Measurements from ENCODE around the gene MT1B.
"Not testable (repeated sequence)": the region's sequence is repeated elsewhere in the genome, so short reads cannot be mapped to it uniquely, and the experiment has no call there.

MT1B gene

DNA sequence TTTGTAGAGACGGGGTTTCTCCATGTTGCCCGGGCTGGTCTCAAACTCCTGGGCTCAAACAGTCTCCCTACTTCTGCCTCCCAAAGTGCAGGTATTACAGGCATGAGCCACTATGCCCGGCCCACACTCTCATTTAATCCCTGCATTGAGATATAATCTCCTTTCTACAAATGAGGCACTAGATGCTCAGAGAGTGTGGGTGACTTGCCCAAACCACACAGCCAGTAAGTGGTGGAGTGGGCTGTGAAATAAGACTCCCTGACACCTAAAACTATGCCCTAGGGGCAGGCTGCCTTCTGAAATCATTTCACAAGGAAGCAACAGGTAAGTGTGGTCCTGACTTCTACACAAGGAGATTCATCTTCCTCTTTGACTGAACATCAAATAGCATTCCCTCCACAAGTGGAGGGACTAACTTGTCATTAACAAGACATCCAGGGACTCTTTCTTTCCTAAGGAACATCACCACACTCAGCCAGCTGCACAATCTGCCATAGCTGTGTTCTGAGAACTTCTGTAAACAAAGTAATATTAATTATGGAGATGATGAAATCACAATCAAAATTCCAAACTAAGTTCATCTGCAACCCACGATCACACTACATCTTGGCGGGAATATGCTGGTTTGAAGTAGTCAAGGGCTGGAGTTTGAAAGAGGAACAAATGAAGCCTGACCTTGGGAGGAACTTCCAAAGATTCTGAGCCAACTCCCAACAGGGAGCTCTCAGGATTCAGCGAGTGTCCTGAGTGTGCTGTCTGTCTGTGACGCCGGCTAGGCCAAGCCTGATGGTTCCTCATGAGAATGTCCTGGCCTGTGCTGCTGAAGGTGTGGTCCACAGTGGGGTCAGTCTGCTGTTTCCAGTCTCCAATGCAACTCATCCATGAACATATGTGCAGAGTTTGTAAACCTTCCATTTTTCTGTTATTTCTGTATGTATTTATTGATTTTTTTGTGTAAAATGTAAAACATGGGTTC is 13.9 kb downstream of the MT1B start:
- not testable (repeated sequence) for H3K4me3 ChIP-seq (ENCODE audit: low read depth, low read length)

DNA sequence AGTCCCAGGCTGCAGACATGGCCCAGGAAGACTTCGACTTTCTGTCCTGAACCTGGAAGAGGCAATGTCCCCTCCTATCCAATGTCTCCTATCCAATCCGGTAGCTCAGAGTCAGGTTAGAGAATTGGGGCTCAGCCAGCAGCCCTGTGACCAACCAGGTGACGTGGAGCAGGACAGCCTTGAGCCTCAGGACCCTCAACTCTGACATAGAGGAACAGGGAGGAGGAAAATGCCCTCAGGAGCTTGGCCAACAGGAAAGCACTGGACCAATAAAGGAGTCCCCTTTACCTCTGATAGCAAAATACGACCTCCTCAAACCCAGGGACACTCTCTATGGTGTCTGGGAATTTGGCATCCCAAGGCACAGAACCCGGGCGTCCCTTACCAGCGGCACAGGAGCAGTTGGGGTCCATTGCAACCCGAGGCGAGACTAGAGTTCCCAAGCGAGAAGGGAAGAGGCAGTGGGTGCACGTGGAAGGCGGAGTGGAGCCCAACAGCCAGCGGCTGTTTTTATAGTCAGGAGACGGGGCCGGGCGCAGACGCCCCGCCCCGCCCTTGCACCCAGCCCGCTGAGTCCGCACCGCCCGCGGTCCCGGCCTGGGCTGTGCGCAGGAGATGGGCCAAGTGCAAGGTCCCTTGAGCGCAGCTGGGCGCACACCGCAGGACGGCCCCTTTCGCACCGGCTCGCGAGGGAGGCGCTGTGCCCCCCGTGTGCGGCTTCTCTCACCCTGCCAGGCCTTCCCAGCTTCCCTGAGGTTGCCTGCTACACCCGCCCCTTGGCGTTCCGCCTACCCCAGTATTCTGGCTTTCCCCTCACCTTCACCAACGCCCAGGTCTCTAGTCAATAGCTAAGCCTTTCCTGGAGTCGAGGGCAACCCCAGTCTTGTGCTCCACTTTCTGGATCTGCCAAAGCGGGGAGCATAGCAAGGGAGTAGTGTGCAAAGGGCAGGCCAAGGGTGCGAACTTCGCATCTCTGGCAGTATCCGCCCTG is 16.2 kb downstream of the MT1B start, which contains the start of gene MT1G:
MT1G (minus strand) TSS at position 485 of the 991 bp plus-strand sequence; CDS start at position 413, 72 bp downstream.
- H3K4me3 ChIP-seq (ENCODE audit: low read depth, low read length), result peak within 1 kb of the TSS; percentile 35

DNA sequence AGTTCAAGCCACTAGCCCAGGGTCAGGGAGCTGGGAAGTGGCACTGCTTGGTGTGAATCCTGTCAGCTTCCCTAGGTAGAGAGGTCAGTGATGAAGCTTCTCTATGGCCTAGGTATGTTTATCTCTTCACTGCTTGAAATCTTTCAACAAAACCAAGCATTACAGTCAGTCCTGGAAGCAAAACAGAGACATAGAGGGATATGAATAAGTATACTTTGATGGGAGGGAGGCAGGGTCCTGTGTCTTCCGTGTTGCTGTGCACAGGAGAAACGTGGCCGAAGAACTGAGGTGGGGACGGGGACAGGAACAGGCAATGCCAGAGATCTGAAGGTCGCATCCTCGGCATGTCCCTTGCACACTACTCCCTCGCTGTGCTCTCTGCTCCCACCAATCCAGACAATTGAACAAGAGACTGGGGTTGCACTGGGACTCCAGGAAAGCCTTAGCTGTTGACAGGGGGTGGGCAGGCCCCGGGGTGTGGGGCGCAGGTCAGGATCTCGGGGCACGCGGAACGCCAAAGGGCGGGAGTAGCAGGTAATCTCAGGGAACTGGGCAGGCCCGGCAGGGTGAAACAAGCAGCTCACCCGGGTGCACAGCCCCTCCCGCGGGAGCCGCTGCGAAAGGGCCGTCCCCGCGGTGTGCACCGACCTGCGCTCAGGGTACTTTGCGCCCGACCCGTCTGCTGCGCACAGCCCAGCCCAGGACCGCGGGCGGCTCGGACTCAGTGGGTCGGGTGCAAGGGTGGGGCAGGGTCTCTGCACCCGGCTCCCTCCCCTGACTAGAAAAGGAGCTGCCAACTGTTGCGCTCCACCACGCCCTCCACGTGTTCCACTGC is 17.5 kb downstream of the MT1B start, which contains the start of gene MT1H:
MT1H (plus strand) TSS at position 810 of the 835 bp plus-strand sequence. CDS start 71 bp downstream, outside the sequence.
- no peak within 1 kb of the TSS for H3K4me3 ChIP-seq (ENCODE audit: low read depth, low read length)

DNA sequence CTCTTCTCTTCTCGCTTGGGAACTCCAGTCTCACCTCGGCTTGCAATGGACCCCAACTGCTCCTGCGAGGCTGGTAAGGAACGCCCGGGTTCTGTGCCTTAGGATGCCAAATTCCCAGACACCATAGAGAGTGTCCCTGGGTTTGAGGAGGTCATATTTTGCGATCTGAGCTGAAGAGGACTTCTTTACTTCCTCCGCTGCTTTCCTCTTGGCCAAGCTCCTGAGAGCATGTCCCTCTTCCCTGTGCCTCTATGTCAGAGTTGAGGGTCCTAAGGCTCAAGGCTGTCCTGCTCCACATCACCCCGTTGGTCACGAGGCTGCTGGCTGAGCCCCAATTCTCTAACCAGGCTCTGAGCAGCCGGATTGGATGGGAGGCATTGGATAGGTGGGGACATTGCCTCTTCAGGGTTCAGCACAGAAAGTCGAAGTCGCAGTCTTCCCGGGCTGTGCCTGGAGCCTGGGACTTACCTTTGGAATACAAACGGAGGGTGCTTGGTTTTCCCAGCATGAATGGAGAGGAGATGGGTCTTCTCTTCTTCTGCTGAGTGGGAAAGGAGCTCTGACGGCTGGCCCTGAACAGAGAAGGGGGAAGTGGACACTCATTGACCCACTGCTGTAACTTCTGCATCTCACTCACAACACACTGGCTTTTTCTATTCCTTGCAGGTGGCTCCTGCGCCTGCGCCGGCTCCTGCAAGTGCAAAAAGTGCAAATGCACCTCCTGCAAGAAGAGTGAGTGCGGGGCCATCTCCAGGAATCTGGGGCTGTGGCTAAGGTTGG is 18.3 kb downstream of the MT1B start:
- H3K4me3 ChIP-seq (ENCODE audit: low read depth, low read length), result no peak overlapping the region

DNA sequence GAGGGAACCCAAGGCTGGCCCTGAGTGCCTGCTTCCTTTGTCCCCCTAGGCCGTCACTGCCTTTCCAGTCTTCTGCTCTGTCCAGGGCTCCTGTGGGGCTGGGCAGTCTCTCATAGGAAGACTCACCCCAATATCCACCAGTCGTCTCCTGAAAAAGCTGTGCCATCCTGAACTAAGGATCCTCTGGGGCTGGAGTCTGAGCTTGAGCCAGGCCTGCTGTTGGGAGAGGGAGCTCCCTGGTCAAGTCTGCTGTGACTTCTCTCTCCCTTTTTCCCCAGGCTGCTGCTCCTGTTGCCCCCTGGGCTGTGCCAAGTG is 18.9 kb downstream of the MT1B start:
- H3K4me3 ChIP-seq (ENCODE audit: low read depth, low read length), result no peak overlapping the region

DNA sequence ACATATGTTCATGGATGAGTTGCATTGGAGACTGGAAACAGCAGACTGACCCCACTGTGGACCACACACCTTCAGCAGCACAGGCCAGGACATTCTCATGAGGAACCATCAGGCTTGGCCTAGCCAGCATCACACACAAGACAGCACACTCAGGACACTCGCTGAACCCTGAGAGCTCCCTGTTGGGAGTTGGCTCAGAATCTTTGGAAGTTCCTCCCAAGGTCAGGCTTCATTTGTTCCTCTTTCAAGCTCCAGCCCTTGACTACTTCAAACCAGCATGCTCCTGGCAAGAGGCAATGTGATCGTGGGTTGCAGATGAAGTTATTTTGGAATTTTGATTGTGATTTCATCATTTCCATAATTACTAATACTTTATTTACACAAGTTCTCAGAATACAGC is 20.0 kb downstream of the MT1B start:
- not testable (repeated sequence) for H3K4me3 ChIP-seq (ENCODE audit: low read depth, low read length)

DNA sequence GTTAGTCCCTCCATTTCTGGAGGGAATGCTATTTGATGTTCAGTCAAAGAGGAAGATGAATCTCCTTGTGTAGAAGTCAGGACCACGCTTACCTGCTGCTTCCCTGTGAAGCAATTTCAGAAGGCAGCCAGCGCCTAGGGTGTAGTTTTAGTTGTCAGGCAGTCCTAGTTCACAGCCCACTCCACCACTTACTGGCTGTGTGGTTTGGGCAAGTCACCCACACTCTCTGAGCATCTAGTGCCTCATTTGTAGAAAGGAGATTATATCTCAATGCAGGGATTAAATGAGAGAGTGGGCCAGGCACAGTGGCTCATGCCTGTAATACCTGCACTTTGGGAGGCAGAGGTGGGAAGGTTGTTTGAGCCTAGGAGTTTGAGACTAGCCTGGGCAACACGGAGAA is 20.5 kb downstream of the MT1B start:
- H3K4me3 ChIP-seq (ENCODE audit: low read depth, low read length), result not testable (repeated sequence)

DNA sequence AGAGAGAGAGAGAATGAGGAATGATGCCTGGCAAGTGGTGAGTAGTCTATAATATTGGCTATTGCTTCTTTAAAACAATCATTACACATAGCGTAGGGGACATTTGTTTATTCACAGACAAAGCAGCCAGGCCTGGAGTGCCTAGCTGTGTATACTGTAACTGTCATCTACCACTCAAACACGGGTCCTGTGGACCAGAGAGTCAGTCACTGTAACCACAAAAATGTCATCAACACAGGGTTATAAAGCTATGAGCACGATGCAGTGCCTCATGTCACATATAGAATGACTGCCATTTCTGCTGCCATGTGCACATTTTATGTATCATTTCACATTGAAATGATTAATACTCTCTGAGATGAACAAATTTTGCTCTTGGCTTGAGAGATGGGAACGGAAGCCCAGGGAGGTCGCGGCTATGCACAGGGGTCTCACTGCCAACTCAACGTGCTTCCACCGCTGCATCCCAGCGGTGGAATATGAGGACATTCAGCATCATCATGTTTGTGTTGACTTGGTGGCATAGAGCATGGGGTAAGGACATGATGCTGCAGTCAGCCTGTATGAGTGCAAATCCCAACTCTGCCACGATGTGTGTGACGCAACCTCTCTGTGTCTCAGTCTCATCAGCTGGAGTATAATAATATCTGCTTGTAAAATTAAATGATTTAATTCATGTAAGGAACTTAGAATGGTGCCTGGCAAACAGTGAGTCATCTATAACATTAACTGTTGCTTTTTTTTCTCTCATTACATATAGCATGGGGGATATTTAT is 21.3 kb downstream of the MT1B start:
- H3K4me3 ChIP-seq (ENCODE audit: low read depth, low read length), result no peak overlapping the region

DNA sequence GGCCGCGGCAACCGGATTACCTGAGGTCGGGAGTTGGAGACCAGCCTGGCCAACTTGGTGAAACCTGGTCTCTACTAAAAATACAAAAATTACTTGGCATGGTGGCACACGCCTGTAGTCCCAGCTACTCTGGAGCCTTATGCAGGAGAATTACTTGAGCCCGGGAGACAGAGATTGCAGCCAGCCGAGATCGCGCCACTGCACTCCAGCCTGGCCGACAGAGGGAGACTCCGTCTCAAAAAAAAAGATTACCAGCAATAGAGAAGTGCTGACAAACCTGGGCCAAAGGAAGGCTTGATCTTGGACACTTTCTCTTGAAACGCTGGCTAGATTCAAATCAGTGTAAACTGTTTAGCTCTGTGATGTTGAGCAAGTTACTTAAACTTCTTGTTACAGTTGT is 22.2 kb downstream of the MT1B start:
- no peak overlapping the region for H3K4me3 ChIP-seq (ENCODE audit: low read depth, low read length)

DNA sequence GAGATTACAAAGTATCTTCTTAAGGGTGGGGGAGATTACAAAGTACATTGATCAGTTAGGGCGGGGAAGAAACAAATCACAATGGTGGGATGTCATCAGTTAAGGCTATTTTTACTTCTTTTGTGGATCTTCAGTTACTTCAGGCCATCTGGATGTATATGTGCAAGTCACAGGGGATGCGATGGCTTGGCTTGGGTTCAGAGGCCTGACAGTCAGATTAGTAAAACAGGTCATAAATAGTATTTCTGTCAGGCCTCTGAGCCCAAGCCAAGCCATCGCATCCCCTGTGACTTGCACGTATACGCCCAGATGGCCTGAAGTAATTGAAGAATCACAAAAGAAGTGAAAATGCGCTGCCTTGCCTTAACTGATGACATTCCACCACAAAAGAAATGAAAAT is 22.9 kb downstream of the MT1B start:
- not testable (repeated sequence) for H3K4me3 ChIP-seq (ENCODE audit: low read depth, low read length)

DNA sequence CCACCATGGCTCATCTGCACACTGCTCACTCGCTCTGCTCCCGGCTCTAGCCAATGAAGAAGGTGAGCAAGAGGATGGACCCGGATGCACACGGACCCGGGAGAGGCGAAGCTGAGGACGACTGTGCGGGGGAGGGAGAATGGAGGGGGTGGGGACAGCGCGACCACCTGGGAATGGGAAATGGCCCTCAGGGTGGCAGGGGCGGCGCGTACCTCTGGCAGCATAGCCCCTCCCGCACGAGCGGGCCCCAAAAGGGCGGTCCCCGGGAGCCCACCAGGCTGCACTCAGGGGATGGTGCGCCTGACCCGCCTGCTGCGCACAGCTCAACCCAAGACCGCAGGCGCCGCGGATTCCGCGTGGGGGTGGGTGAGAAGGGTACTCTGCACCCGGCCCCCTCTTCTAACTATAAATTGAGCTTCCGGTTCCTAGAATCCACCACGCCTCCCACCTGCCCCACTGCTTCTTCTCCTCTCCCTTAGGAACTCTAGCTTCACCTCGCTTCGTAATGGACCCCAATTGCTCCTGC is 24.1 kb downstream of the MT1B start:
- H3K4me3 ChIP-seq (ENCODE audit: low read depth, low read length), result peak overlapping the region; percentile 41

DNA sequence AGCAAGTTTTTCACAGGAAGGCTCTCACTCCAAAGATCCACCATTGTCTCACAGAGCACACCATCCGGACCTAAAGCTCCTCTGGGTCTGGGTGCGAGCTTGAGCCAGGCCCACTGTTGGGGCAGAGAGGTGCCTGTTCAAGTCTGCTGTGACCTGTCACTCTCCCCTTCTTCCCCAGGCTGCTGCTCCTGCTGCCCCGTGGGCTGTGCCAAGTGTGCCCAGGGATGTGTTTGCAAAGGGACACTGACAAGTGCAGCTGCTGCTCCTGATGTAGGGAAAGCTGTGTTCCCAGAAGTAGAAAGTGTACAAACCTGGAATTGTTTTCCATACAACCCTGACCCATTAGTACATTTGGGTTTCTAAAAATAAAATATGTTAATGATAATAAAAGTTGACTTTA is 25.8 kb downstream of the MT1B start:
- no peak overlapping the region for H3K4me3 ChIP-seq (ENCODE audit: low read depth, low read length)

DNA sequence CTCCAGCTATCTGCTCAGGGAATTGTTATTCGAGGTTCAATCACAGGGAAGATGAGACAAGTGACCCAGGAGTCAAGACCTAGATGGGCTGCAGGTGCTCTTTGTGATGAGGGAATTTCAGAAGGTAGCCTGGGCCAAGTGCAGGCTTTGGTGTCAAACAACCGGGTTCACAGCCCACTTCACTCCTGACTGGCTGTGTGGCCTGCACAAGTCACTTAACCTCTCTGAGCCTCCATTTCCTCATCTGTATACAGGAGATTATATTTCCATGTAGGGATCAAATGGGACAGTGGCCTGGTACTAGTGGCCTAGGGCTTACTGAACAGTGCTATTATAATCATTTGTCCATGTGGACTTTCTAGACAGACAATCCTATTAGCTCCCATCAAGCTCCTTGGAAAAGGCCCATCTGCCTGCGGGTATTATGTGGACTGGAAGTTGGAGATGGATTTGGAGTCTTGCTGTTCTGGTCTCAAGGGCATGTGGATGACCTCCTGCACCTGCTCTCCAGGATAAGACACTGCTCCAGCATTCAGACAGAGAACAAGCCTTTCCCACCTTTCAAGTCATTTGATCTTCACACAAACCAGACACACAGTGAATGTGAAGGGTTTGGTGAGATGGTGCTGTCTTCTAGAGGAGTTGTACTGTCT is 27.5 kb downstream of the MT1B start:
- H3K4me3 ChIP-seq (ENCODE audit: low read depth, low read length), result no peak overlapping the region

DNA sequence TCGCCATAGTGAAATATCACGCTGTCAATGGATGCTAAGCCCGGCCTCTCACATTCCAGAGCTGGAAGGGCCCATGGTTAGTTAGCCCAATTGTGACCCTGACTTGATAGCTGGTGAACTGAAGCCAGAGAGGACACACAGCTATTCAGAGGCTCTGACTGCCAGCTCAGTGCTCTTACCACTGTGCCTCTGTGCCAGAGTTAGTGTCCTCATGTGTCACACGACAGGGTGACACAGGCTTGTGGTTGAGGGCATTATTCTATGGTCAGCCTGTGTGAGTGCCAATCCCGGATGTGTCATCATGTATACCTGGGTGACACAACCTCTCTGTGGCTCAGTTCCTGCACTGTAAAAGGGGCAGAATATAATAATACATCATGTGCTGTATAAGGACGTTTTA is 28.1 kb downstream of the MT1B start:
- no peak overlapping the region for H3K4me3 ChIP-seq (ENCODE audit: low read depth, low read length)

DNA sequence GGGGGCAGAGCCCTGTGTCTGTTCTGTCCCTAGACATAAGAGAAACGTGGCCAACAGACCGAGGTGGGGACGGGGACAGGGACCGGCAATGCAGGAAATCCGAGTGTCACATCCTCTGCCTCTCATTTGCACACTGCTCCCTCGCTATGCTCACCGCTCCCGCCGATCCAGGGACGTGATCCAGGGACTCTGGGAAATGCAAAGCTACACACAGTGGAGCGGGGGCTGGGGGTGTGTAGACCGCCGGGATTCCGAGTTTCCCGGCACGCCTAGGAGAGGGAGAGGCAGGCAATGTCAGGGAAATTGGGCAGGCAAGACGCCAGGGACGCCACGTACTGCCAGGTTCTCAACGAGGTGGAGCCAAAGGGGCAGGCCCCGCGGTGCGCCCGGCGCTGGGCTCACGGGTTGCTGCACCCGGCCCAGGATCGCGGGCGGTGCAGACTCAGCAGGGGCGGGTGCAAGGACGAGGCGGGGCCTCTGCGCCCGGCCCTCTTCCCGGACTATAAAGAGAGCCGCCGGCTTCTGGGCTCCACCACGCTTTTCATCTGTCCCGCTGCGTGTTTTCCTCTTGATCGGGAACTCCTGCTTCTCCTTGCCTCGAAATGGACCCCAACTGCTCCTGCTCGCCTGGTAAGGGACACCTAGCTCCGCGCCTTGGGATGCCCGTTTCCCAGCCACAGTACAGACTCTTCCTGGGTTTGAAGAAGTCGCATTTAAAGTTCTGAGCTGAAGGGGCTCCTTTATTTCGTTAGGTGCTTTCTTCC is 30.4 kb downstream of the MT1B start, which contains the start of gene MT1X:
MT1X (plus strand) TSS at position 532 of the 764 bp plus-strand sequence; CDS start at position 603, 71 bp downstream.
- peak within 1 kb of the TSS; percentile 69 for H3K4me3 ChIP-seq (ENCODE audit: low read depth, low read length)

DNA sequence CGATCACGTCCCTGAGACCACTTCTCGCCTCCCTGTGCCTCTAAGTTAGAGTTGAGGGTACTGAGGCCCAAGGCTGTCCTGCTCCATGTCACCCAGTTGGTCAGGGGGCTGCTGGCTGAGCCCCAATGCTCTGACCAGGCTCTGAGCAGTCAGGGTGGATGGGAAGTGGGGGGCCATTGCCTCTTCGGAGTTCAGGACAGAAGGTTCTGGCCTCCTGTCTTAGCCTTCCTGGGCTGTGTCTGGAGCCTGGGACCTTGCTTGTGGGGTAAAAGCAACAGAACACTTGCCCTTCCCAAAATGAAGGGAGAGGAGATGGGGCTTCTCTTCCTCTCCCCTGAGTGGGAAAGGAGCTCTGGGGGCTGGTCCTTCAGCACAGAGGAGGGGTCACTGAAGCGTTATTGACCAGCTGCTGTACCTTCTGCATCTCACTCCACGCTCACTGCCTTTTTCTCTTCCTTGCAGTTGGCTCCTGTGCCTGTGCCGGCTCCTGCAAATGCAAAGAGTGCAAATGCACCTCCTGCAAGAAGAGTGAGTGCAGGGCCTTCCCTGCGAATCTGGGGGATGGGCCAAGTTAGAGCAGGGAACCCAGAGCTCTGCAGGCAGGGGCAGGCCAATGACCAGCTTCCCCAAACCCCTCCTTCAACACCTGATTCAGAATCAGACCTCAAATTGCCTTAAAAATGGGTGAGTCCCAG is 31.2 kb downstream of the MT1B start:
- peak overlapping the region; percentile 69 for H3K4me3 ChIP-seq (ENCODE audit: low read depth, low read length)

Data from iPS-11a (cell line).